Kidney (tissue), 14 donors: Measurements from ENCODE around the gene PLCB1. TPM values are rescaled to one million over a fixed set of nuclear protein-coding genes. Genes with fewer than 3 reads are reported as not detected.

Source experiments
- DNase-seq, 5 donors: peaks; one replicate each; pipeline ENCODE4 v3.0.0-alpha.2; 2013 to 2020
- FAIRE-seq: peaks from 2 replicates; lab custom pipeline; 2012; peaks lifted over from hg19 to GRCh38; lab: Jason Lieb, UNC
- H3K27ac ChIP-seq, 2 donors: one replicate each; pipeline ENCODE4 v1.7.0; 2013; ENCODE audit warnings: low read depth in 2 of 2, low read length in 2 of 2, inconsistent platforms in 1 of 2
- H3K27me3 ChIP-seq: one replicate; pipeline ENCODE4 v1.7.1; 2013; ENCODE audit warnings: low read length, inconsistent platforms; ENCODE audit not compliant: control insufficient read depth, insufficient read depth
- H3K36me3 ChIP-seq, 3 donors: one replicate each; pipeline versions ENCODE4 v1.7.0 to v1.7.1; 2013; ENCODE audit warnings: low read length in 3 of 3, control low read depth in 1 of 3, inconsistent platforms in 1 of 3; ENCODE audit not compliant: insufficient read depth in 3 of 3, control insufficient read depth in 2 of 3
- H3K4me1 ChIP-seq, 3 donors: one replicate each; pipeline versions ENCODE4 v1.7.0 to v1.7.1; 2013; ENCODE audit warnings: low read length in 3 of 3, inconsistent platforms in 1 of 3, low read depth in 1 of 3; ENCODE audit not compliant: control insufficient read depth in 2 of 3, insufficient read depth in 2 of 3
- H3K4me3 ChIP-seq, 3 donors: one replicate each; pipeline versions ENCODE4 v1.7.0 to v1.8.1; 2013; ENCODE audit warnings: low read length in 3 of 3, control low read depth in 1 of 3, inconsistent platforms in 1 of 3
- H3K9ac ChIP-seq, 3 donors: one replicate each; pipeline versions ENCODE4 v1.7.0 to v1.7.1; 2013; ENCODE audit warnings: low read length in 3 of 3, control low read depth in 1 of 3, inconsistent platforms in 1 of 3
- H3K9me3 ChIP-seq, 3 donors: one replicate each; pipeline versions ENCODE4 v1.7.0 to v1.7.1; 2013; ENCODE audit warnings: low read length in 3 of 3, control low read depth in 1 of 3, inconsistent platforms in 1 of 3; ENCODE audit not compliant: control insufficient read depth in 2 of 3, insufficient read depth in 1 of 3
- intact Hi-C: fragments of 100-400 bp; cut with DNase I; formaldehyde crosslinking; loops from one replicate; pipeline ENCODE4 v1.11.1; 2022
- polyA plus RNA-seq: library from polyadenylated mRNA; stranded (reverse); fragments of 350-450 nt; fragmentation: Illumina TruSeq; extraction: RNeasy Lipid Tissue Mini Kit (QIAGEN cat#74804); gene quantifications from one replicate; pipeline ENCODE4 v1.2.3, GENCODE V29; 2014; ENCODE audit warnings: low read depth, low replicate concordance; ENCODE audit not compliant: insufficient read depth
- total RNA-seq: library from RNA; stranded (reverse); fragmentation: NEBNext Ultra II Directional; extraction: Animal tissue kit (Norgen Biotek cat#: 25700); gene quantifications from one replicate; pipeline ENCODE4 v1.2.1, GENCODE V29; 2021
- TF ChIP-seq, protein P1 (sequence below): IDR thresholded peaks from 3 replicates; pipeline ENCODE4 v1.5.1; 2012; ENCODE audit warnings: mild to moderate bottlenecking, moderate library complexity, borderline replicate concordance; ENCODE audit not compliant: insufficient read depth; ENCODE audit errors: extremely low read depth
- donor health status: control.
- donor health status: control.
- donor health status: control.
- donor health status: control.
- donor health status: control.
- donor health status: DM: yes; HTN: yes; CAD: no.
- donor health status: Normal renal cell carcinoma (clear cell type).

Gene PLCB1
- total and polyA plus RNA-seq, 2 donors from 2014 or later: 9.4 to 107 TPM

DNA sequence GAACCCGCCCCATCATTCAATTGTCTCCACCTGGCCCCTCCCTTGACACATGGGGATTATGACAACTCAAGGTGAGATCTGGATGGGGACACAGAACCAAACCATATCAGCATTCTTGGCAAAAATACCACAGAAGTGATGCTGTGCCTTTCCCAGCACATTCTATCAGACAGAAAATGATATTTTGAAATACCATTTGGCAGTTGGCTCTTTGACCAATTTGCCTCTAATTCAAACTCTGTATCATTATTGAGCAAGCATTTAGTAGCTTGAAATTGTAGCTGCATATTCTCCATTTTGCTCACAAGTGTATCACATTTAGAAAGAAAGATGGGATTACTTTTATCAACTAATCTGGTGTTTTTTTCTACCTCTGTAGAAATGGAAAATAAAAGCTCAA is 64.0 kb downstream of the PLCB1 start:
- no peaks in the 10 kb centered on the region for H3K27me3 ChIP-seq
- H3K9ac ChIP-seq: no peak overlapping the region
- H3K4me3 ChIP-seq: no peak overlapping the region
- H3K27ac ChIP-seq: no peak overlapping the region
- DNase-seq (no peak), FAIRE-seq (no peak)
- H3K4me1 ChIP-seq: no peaks in the 10 kb centered on the region
- H3K36me3 ChIP-seq: no peaks in the 10 kb centered on the region
- intact Hi-C loops: no loop called here
- TF ChIP-seq, protein P1, sequence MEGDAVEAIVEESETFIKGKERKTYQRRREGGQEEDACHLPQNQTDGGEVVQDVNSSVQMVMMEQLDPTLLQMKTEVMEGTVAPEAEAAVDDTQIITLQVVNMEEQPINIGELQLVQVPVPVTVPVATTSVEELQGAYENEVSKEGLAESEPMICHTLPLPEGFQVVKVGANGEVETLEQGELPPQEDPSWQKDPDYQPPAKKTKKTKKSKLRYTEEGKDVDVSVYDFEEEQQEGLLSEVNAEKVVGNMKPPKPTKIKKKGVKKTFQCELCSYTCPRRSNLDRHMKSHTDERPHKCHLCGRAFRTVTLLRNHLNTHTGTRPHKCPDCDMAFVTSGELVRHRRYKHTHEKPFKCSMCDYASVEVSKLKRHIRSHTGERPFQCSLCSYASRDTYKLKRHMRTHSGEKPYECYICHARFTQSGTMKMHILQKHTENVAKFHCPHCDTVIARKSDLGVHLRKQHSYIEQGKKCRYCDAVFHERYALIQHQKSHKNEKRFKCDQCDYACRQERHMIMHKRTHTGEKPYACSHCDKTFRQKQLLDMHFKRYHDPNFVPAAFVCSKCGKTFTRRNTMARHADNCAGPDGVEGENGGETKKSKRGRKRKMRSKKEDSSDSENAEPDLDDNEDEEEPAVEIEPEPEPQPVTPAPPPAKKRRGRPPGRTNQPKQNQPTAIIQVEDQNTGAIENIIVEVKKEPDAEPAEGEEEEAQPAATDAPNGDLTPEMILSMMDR: no peak
- peaks cover 0 to 7% (median 2%) of the 10 kb centered on the region in 3 donors for H3K9me3 ChIP-seq

DNA sequence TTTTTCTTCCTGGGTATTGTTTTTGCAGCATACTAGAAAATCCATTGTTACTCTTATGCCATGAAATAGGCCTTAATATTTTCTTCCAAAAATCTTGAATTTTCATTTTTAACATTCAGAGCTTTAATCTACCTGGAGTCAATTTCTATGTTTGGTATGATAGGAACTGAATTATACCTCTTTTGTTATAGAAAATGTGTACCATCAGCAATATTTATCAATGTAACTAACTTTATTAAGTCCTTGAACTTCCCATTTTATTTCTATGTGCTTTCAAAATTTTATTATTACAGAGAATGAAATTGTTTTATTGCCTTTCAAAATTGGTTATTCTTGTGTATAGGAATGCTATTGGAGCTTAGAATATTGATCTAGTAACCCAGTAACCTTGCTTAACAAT is 68.2 kb downstream of the PLCB1 start:
- no peak overlapping the region for H3K9ac ChIP-seq
- FAIRE-seq: no peak
- no peaks in the 10 kb centered on the region for H3K36me3 ChIP-seq
- H3K9me3 ChIP-seq: no peaks in the 10 kb centered on the region
- no peak overlapping the region for H3K4me3 ChIP-seq
- H3K27ac ChIP-seq: no peak overlapping the region
- no peaks in the 10 kb centered on the region for H3K4me1 ChIP-seq
- no peak for DNase-seq
- TF ChIP-seq, protein P1: no peak
- H3K27me3 ChIP-seq: no peaks in the 10 kb centered on the region
- intact Hi-C loops: no loop called here

DNA sequence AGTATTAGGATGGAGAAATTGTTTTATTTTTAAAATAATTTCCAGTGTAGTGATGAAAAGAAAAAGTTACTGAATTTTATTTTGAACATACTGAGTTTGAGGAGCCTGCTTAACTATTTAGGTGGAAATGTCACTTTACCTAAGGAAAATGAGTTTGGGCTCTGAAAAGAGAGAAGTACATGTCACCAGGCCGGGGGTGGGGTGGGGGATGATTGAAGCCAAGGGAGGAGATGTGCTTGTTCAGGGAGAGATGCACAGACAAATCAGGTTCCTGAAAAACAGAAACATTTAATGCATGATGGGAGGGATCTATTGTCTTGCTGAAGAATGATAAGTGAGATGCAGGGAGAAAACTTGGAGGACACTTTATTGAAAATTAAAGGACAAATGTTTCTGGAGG is 71.3 kb downstream of the PLCB1 start:
- Histone ChIP-seq H3K27ac (no peak overlapping the region), H3K4me3 (no peak overlapping the region), H3K36me3 (no peaks in the 10 kb centered on the region), H3K4me1 (no peaks in the 10 kb centered on the region), H3K9me3 (no peaks in the 10 kb centered on the region), H3K9ac (no peak overlapping the region), H3K27me3 (no peaks in the 10 kb centered on the region)
- intact Hi-C loops: no loop called here
- no peak for DNase-seq
- FAIRE-seq: no peak
- TF ChIP-seq, protein P1: no peak

DNA sequence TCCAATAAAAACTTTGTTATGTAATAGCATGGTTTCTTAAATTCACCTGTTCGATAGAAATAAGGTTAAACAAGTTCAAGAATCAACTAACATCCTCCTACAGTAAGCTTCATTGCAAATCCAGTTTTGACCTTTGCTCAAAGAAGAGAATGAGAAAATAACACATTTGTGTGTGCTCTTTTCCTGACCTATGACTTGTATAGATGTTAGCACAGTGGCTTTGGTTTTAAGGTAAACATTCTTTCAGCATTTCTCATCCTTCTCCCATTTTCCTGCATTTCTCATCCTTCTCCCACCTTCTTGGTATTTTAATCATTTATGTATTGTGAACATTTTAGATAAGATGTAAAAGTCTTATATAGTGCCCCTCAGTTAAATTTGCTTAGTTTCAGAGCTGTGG is 73.9 kb downstream of the PLCB1 start:
- DNase-seq: no peak
- Histone ChIP-seq H3K4me1 (peaks cover 0 to 3% (median 0%) of the 10 kb centered on the region in 3 donors), H3K27ac (no peak overlapping the region), H3K36me3 (no peaks in the 10 kb centered on the region), H3K9me3 (no peaks in the 10 kb centered on the region), H3K9ac (no peak overlapping the region), H3K4me3 (no peak overlapping the region), H3K27me3 (no peaks in the 10 kb centered on the region)
- no peak for FAIRE-seq
- TF ChIP-seq, protein P1: no peak
- intact Hi-C loops: no loop called here
